Muscle layer of duodenum (tissue), 2 donors: ENCODE results near the gene ACKR4.
"Not testable (repeated sequence)": the region's sequence is repeated elsewhere in the genome, so short reads cannot be mapped to it uniquely, and the experiment has no call there.

Source experiments
- H3K27ac ChIP-seq: one replicate; pipeline ENCODE4 v1.7.0; 2013; ENCODE audit warnings: mild to moderate bottlenecking, low read length
- H3K27me3 ChIP-seq: one replicate; pipeline ENCODE4 v1.7.0; 2013; ENCODE audit warnings: low read depth, mild to moderate bottlenecking, control low read depth, low read length
- H3K36me3 ChIP-seq, 2 donors: one replicate each; pipeline ENCODE4 v1.7.0; 2013; ENCODE audit warnings: low read length in 2 of 2, control low read depth in 1 of 2, mild to moderate bottlenecking in 1 of 2; ENCODE audit not compliant: insufficient read depth in 2 of 2, control insufficient read depth in 1 of 2
- H3K4me1 ChIP-seq, 2 donors: one replicate each; pipeline ENCODE4 v1.7.0; 2013; ENCODE audit warnings: low read length in 2 of 2, mild to moderate bottlenecking in 2 of 2, control low read depth in 1 of 2, moderate library complexity in 1 of 2; ENCODE audit not compliant: insufficient read depth in 2 of 2, control insufficient read depth in 1 of 2
- H3K4me3 ChIP-seq, 2 donors: one replicate each; pipeline ENCODE4 v1.7.0; 2013; ENCODE audit warnings: low read length in 2 of 2, low read depth in 1 of 2, mild to moderate bottlenecking in 1 of 2
- H3K9me3 ChIP-seq, 2 donors: one replicate each; pipeline ENCODE4 v1.7.0; 2013; ENCODE audit warnings: low read length in 2 of 2, control low read depth in 1 of 2, mild to moderate bottlenecking in 1 of 2; ENCODE audit not compliant: control insufficient read depth in 1 of 2
- donor health status: healthy.

The ACKR4 gene

GRCh38 chr3:132596816-132597433 is at the start of gene ACKR4:
ACKR4 (plus strand) TSS chr3:132597270; CDS start chr3:132600398, 3,128 bp downstream.
- no peaks in the 10 kb centered on the region for H3K27me3 ChIP-seq
- no peaks in the 10 kb centered on the region for H3K9me3 ChIP-seq
- peak within 1 kb of the TSS; percentile 34 to 65 for H3K4me3 ChIP-seq
- H3K4me1 ChIP-seq, result no peaks in the 10 kb centered on the region
- peak within 1 kb of the TSS; percentile 32 for H3K27ac ChIP-seq
- peaks cover 0 to 5% of the 10 kb centered on the region in 2 donors for H3K36me3 ChIP-seq

DNA sequence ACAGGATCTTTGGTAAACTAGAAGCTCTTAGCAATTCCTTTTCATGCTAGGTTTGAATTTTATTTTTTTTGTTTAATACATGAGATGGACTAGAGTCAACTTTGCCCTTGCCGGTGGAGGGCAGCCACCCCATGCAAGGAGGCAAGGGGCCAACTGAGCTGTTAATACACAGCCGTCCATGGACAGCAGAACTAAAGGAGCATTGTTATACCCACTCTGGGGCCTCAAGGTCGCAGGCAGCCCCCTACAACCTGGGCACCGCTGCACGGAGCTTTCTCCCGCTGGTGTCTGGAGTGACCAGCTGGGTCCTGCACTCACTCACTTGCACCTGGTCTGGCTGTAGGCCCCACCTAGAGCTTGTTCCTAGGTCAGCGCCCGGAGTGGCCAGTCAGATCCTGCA is 47.9 kb upstream of the ACKR4 start:
- no peaks in the 10 kb centered on the region for H3K36me3 ChIP-seq
- H3K4me1 ChIP-seq, result peaks cover 6 to 7% of the 10 kb centered on the region in 2 donors
- H3K4me3 ChIP-seq, result no peak overlapping the region
- H3K9me3 ChIP-seq, result no peaks in the 10 kb centered on the region
- no peak overlapping the region for H3K27ac ChIP-seq
- H3K27me3 ChIP-seq, result no peaks in the 10 kb centered on the region

GRCh38 chr3:132549890-132550578 is 47.0 kb upstream of the ACKR4 start:
- Histone ChIP-seq H3K4me1 (peaks cover 7 to 14% of the 10 kb centered on the region in 2 donors), H3K4me3 (no peak overlapping the region), H3K36me3 (no peaks in the 10 kb centered on the region), H3K27me3 (no peaks in the 10 kb centered on the region), H3K9me3 (no peaks in the 10 kb centered on the region), H3K27ac (no peak overlapping the region)

- H3K9me3 ChIP-seq, result no peaks in the 10 kb centered on the region
- no peaks in the 10 kb centered on the region for H3K27me3 ChIP-seq
- no peak overlapping the region for H3K4me3 ChIP-seq
- no peak overlapping the region for H3K27ac ChIP-seq
- peaks cover 7 to 15% of the 10 kb centered on the region in 2 donors for H3K4me1 ChIP-seq
- no peaks in the 10 kb centered on the region for H3K36me3 ChIP-seq
Measured at GRCh38 chr3:132550579-132551305, 46.3 kb upstream of the ACKR4 start.

DNA sequence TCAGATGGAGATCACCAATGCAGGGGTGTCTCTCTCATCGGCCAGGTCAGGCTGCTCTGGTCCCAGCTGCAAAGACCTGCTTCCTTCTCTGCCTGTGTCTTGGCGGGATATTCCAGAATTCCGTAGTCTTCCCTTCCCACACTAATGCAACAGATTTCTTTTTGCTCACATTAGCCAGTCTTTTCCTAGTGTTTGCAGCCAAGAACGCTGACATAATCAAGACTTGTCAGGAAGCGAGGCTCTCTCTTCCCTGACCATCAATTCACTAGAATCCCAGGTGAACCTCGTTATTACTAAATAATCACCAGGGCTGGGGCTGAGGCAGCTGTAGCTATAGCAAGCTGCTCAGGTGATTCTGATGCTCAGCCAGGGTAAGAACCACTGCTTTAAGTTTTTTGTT is 43.2 kb upstream of the ACKR4 start:
- Histone ChIP-seq H3K4me1 (peaks cover 7 to 15% of the 10 kb centered on the region in 2 donors), H3K9me3 (no peaks in the 10 kb centered on the region), H3K4me3 (no peak overlapping the region), H3K36me3 (peaks cover 5 to 7% of the 10 kb centered on the region in 2 donors), H3K27ac (no peak overlapping the region), H3K27me3 (no peaks in the 10 kb centered on the region)

GRCh38 chr3:132554437-132554836 is 42.6 kb upstream of the ACKR4 start:
- no peaks in the 10 kb centered on the region for H3K9me3 ChIP-seq
- no peak overlapping the region for H3K27ac ChIP-seq
- H3K4me1 ChIP-seq, result peaks cover 7 to 15% of the 10 kb centered on the region in 2 donors
- no peaks in the 10 kb centered on the region for H3K27me3 ChIP-seq
- no peak overlapping the region for H3K4me3 ChIP-seq
- peaks cover 6 to 13% of the 10 kb centered on the region in 2 donors for H3K36me3 ChIP-seq

- Histone ChIP-seq H3K9me3 (no peaks in the 10 kb centered on the region), H3K27ac (no peak overlapping the region), H3K27me3 (no peaks in the 10 kb centered on the region), H3K4me3 (no peak overlapping the region), H3K36me3 (peaks cover 6 to 14% of the 10 kb centered on the region in 2 donors), H3K4me1 (peaks cover 2 to 13% of the 10 kb centered on the region in 2 donors)
Measured at GRCh38 chr3:132555306-132556035, 41.6 kb upstream of the ACKR4 start.

GRCh38 chr3:132556036-132556386 is 41.1 kb upstream of the ACKR4 start:
- H3K27me3 ChIP-seq, H3K4me3 ChIP-seq, H3K27ac ChIP-seq, H3K4me1 ChIP-seq, H3K9me3 ChIP-seq: not testable (repeated sequence)
- peaks cover 6 to 14% of the 10 kb centered on the region in 2 donors for H3K36me3 ChIP-seq

DNA sequence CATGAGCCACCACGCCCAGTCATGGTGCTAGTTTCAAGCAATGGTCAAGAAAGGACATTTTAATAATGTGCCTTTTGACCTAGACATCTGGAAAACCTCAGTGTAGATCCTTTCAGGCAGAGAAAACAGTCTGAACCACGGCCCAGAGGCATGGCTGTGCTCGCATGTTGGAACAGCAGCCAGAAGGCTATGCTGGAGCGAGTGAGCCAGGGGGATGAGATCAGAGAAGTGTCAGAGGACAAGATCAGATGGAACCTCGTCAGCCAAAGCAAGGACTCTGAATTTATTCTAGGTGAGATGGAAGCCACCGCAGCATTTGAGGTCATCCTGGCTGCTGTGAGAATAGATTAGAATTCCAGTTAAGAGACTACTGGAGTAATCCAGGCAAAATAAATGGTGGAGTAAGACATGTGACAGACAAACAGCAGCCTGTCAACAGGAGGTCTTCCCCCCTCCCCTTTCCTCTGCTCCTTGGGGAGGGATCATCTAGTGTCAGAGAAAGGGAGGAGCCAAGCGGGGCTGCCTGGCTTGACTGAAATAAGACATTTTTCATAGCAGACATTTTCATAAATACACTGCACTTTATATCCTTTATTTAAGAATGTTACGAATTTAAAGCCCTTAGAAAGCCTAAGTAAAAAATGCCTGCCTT is 40.4 kb upstream of the ACKR4 start:
- Histone ChIP-seq H3K9me3 (no peaks in the 10 kb centered on the region), H3K36me3 (peaks cover 6 to 14% of the 10 kb centered on the region in 2 donors), H3K4me3 (no peak overlapping the region), H3K27ac (no peak overlapping the region), H3K4me1 (peaks cover 0 to 9% of the 10 kb centered on the region in 2 donors), H3K27me3 (no peaks in the 10 kb centered on the region)

DNA sequence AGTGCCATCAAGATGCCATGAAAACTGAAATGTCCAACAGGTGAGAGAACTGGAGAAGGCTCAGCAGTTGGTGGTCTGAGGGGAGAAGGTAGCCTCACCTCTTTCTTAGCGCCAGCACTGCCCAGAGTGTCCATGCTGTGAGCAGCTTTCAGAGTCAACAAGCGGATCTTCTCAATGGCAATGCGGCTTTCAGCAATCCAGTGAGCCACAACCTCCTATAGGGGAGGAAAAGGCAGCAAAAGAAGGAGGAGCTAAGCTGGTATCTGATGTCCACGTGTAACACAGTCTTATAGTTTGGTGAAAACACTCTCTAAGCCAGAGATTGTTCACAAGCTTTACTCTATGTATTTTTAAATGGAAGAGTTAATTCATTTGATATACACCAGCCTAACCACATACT is 36.1 kb upstream of the ACKR4 start:
- H3K36me3 ChIP-seq, result peaks cover 6 to 14% of the 10 kb centered on the region in 2 donors
- H3K27me3 ChIP-seq, result no peaks in the 10 kb centered on the region

More for the DNA sequence above, 36.1 kb upstream of the ACKR4 start:
- Histone ChIP-seq H3K27ac (no peak overlapping the region), H3K4me3 (no peak overlapping the region), H3K4me1 (no peaks in the 10 kb centered on the region), H3K9me3 (no peaks in the 10 kb centered on the region)
